ENCODE measurements around the gene CBL.
"Not testable (repeated sequence)": the region's sequence is repeated elsewhere in the genome, so short reads cannot be mapped to it uniquely, and the experiment has no call there.

Gene CBL

DNA sequence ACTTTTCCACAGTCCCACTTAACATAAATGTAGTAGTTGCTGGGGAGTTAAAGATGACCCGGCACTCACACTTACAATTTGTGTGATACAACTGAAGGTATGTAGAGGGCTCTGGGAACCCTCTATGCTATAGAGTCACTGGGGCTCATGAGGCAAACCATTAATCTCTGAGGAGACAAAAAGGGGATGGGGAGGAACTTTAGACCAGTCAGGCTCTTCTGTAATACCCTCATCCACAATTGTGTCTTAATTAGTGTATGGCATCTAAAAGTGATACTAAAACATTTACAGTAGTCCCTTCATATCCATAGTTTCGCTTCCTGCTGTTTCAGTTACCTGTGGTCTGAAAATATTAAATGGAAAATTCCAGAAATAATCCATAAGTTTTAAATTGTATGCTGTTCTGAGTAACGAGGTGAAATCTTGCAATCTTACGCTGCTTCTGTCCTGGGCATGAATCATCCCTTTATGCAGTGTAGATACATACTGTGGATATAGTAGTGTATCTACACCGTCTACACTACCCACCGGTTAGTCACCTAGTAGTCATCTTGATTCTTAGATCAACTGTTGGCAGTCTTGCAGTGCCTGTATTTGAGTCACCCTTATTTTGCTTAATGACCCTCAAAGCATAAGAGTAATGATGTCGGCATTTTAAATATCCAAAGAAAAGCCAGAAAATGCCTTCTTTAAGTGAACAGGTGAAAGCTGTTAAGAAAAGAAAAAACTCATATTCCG lies 12.2 kb downstream of the CBL start:
- DNase-seq (ENCODE audit: low read depth), result no peak

DNA sequence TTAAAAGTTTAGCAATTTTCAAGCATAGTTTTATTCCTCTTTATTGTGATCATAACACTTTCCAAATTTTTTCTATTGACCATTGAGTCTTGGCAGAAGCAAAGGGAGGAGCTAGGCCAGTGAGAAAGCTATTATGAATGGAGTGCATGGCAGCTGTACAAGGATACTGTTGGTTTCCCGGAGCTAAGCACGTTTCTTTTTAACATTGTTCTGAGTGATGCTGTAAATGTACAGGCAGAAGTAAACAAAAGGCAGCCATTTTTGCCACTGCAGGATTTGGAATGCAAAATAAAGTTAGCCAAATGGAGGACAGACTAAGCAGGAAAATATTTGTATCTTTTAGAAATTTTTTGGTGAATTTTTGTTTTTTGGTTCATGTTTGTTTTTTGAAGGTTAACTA lies 16.2 kb downstream of the CBL start:
- no peak for DNase-seq (ENCODE audit: low read depth)

DNA sequence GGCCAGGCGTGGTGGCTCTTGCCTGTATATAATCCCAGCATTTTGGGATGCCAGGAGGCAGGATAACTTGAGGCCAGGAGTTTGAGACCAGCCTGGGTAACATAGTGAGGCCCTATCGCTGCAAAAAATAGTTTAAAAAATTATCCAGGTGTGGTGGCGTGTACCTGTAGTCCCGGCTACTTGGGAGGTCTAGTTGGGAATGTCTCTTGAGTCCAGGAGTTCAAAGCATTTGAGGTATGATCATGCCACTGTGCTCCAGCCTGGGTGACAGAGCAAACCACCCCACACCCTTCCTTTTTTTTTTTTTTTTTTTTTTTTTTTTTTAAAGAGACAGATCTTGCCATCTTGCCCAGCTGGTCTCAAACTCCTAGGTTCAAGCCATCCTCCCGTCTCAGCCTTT lies 16.8 kb downstream of the CBL start:
- DNase-seq (ENCODE audit: low read depth), result no peak

DNA sequence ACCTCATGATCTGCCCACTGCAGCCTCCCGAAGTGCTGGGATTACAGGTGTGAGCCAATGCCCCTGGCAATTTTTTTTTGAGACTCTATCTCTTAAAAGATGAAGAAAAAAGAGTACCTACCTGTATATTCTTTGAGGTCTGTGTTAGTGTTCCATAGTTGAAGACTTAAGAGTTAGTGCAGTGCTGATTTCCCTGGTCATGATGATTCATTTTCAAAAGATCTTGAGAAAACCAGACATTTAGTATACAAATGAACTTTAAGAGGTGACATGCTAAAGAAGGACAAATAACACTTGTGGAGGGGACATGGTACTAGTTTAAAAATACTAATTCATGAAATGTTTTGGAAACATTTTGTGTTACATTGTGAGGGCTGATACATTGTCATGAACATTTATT lies 17.7 kb downstream of the CBL start:
- DNase-seq (ENCODE audit: low read depth), result no peak

DNA sequence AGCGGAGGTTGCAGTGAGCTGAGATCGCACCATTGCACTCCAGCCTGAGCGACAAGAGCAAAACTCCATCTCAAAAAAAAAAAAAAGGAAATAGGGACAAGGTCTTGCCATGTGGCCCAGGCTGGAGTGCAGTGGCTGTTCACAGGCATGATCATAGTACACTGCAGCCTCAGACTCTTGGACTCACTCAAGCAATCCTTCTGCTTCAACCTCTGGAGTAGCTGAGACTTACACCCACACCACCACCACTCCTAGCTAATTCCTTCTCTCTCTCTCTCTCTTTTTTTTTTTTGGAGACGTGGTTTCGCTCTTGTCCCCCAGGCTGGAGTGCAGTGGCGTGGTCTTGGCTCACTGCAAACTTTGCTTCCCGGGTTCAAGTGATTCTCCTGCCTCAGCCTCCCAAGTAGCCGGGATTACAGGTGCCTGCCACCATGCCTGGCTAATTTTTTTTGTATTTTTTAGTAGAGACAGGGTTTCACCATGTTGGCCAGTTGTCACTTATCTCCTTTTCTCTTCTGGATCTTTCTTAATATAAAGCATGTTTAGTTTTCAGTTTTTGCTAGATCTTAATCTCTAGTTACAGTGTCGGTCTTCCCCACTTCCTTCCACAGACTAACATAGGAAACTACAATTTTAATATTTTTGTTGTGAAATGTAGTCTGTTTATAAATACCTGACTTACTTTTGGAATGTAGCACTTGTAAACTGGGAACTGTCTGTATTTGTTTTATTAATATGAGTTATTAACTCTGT lies 22.6 kb downstream of the CBL start:
- not testable (repeated sequence) for DNase-seq (ENCODE audit: low read depth)

DNA sequence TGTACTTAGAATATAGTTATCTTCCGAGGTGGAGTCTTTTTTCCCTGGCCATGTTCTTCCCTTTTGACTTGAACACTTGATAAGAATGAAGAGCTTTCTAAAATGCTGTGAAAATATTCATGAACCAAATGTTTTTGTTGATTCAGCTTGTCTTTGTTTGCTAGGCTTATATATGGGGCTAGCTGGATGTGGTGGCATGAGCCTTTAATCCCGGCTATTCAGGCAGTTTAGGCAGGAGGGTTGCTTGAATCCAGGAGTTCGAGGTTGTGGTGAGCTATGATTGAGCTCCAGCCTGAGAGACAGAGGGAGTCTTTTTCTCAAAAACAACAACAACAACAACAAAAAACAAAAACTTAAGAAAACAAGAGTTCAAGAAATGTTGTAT lies 23.1 kb downstream of the CBL start:
- DNase-seq (ENCODE audit: low read depth), result no peak

DNA sequence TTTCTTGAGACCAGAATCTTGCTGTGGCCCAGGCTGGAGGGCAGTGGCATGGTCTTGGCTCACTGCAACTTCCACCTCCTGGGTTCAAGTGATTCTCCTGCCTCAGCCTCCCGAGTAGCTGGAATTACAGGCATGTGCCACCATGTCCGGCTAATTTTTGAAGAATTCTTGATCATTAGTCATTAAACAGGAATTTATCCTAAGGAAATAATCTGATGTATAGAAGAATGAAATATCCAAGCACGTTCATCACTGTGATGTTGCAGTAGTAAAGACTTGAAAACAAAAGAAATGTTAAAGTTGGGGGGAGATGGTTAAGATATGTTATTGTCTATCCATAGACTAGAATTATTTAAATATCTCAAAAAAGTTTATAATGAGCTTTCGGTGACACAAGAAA lies 23.6 kb downstream of the CBL start:
- no peak for DNase-seq (ENCODE audit: low read depth)

DNA sequence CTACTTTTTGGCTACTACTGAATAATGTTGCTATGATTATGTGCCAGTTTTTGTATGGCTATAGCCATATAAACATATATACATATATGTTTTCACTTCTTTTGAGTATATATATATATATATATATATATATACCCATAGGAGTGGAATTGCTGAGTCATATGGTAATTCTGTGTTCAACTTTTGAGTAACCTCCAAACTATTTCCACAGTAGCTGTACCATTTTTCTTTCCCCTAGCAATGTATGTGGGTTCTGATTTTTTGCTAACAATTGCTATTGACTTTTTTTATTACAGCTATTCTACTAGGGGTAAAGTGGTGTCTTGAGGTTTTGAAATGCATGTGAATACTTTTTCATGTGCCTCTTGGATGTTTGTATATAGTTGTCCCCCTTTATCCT lies 30.4 kb downstream of the CBL start:
- no peak for DNase-seq (ENCODE audit: low read depth)

DNA sequence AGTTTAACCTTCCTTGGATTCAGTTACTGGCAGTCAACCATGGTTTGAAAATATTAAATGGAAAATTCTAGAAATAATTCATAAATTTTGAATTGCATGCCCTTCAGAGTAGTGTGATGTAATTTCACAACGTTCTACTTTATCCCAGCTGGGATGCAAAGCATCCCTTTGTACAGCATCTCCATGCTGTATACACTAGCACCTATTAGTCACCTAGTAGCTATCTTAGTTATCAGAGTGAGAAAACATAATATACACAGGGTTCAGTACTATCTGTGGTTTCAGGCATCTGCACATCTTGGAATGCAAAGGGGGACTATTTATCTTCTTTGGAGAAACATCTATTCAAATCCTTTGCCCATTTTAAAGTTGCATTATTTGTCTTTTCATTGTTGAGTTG lies 30.8 kb downstream of the CBL start:
- no peak for DNase-seq (ENCODE audit: low read depth)

DNA sequence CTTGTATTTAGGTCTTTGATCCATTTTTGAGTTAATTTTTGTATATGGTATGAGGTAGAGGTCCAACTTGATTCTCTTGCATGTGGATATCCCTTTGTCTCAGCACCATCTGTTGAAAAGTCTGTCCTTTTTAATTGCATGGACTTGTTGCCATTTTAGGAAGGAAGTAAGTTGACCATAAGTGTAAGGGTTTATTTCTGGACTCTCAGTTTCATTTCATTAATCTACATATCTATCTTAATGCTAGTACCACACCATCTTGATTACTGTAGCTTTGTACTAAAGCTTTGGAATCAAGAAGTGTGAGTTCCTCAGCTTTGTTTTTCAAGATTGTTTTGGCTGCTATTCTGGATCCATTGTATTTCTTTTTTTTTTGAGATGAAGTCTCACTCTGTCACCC lies 31.4 kb downstream of the CBL start:
- DNase-seq (ENCODE audit: low read depth), result no peak

DNA sequence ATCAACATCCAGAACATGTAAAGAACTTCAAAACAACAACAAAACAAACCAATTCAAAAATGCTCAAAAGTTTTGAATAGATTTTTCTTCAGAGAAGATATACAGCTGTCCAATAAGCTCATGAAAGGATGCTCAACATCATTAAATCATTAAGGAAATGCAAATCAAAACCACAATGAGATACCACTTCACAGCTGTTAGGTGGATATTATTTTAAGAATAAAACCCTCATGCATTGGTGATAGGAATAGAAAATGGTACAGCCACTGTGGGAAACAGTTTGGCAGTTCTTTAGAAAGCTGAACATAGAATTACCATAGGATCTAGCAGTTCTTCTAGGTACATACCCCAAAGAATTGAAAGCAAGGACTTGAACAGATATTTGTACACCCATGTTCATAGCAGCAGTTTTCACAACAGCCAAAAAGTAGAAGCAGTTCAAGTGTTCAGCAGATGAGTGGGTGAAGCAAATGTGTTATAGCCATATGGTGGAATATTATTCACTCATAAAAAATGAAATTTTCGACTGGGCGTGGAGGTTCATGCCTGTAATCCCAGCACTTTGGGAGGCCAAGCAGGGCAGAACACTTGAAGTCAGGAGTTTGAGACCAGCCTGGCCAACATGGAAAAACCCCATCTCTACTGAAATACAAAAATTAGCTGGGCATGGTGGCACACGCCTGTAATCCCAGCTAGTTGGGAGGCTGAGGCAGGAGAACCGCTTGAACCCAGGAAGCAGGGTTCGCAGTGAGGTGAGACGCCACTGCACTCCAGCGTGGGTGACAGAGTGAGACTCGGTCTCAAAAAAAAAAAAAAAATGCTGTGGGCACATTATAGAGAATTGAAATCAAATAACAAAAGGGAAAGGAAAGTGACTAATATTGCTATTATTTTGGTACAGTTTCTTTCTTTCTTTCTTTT lies 42.9 kb downstream of the CBL start:
- DNase-seq (ENCODE audit: low read depth), result no peak

DNA sequence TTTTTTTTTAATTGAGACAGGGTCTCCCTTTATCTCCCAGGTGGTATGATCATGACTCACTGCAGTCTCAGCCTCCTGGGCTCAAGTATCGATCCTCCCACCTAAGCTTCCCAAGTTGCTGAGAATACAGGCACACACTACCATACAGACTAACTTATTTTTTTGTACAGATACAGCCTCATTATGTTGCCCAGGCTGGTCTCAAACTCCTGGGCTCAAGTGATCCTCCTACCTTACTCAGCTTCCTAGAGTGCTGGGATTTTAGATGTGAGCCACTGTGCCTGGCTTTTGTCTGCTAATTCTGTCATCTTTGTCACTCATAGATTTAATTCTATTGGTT lies 43.5 kb downstream of the CBL start:
- DNase-seq (ENCODE audit: low read depth), result no peak

DNA sequence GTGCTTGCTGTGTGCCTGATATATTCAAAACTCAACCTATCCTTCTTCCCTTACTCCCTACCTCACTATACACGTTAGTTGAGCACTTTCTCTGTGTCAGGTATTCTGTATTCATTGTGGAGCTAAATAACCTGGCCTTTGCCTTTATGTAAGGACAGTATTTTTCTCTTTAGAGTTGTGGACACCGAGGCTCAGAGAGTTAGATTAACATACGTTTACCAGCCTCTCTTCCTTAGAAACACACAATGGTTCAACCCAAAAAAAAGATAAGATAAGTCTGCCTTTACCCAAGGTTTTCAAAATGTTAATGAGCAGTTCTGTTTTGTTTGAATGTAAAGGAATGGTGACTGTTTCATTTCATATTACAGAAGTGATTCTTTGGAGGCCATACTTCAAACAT lies 45.0 kb downstream of the CBL start:
- no peak for DNase-seq (ENCODE audit: low read depth)

DNA sequence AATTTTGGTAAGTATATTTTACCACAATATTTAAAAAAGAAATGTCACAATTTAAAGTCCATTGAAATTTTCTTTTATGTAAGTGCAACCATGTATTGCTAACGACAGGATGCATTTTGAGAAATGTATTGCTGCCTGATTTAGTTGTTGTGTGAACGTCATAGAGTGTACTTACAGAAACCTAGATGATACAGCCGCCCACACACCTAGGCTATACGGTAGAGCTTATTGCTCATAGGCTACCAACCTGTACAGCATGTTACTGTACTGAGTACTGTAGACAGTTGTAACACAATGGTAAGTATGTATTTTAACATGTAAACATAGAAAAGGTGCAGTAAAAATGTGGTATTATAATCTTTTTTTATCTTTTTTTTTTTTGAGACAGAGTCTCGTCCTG lies 48.1 kb downstream of the CBL start:
- no peak for DNase-seq (ENCODE audit: low read depth)

DNA sequence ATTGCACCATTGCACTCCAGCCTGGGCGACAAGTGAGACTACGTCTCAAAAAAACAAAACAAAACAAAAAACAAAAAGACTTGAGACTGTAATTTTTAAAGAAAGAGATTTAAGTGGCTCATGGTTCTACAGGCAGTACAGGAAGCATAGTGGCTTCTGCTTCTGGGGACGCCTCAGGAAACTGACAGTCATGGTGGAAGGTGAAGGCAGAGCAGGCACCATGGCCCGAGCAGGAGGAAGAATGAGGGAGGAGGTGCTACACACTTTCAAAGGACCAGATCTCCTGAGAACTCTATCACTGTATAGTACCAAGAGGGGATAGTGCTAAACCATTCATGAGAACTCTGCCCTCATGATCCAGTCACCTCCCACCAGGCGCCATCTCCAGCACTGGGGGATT lies 52.0 kb downstream of the CBL start:
- no peak for DNase-seq (ENCODE audit: low read depth)

DNA sequence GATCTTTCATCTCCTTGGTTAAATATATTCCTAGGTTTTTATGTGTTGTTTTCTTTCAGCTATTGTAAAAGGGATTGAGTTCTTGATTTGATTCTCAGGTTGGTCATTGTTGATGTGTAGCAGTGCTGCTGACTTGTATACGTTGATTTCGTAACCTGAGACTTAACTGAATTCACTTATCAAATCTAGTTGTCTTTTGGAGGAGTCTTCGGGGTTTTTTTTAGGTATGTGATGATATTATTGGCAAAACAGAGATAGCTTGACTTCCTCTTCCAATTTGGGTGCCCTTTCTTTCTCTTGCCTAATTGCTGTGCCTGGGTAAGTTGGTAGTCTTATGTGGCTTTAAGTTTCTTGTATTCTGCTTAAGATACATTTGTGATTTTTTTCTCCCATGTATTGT lies 52.8 kb downstream of the CBL start:
- DNase-seq (ENCODE audit: low read depth), result no peak

DNA sequence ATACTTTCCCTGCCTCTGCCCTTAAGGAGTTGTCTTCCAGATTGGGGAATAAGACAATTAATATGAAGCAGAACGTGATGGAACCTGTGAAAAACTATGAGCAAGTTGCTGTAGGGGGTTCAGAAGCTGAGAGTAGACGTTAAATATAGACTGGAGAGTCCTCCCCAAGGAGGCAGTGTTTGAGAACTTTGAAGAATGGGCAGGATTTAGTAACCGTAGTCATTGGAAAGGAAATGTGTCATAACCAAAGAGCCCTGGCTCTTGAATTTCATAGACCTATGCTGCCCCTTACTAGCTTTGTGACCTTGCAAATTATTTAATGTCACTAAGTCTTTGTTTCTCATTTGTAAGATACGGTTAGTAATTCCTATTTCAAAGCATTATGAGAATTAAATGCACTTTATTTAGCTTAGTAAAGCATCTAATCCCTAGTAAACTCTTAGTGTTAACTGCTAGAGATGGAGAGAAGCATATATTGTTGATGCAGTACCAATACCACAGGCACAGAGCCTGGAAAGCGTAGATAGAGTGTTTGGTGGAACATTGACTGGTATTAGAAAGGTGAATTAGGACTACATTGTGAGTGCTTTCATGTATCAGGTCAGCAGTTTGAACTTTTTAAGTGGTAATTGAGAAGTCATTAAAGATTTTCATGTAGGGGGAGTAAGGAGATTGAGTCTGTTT lies 56.7 kb downstream of the CBL start:
- no peak for DNase-seq (ENCODE audit: low read depth)

DNA sequence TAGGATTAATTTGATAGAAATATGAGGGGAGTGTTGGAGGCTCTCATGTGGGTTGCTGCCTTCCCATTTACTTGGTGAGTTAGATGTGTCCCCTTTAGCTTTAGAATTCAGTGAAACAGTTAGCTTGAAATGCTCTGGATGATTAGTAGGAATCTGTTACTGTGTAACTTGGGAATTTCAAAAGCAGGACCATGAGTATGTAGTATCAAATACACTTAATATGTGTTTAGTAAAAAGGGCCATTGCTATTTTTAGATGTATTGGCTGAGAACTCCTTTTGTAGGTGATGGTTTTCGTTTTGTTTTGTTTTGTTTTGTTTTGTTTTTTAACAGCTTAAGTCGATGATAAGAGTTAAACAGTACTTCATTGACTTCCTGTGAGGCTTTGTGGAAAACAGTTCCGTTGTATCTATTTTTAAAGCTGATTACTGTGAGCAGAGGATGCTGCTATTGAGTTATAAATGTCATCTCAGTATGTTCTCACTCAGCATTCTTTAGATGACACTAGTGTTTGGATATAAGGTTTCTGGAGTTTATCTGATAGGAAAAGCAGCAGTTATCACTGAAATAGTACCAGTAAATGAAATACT lies 57.3 kb downstream of the CBL start:
- no peak for DNase-seq (ENCODE audit: low read depth)

DNA sequence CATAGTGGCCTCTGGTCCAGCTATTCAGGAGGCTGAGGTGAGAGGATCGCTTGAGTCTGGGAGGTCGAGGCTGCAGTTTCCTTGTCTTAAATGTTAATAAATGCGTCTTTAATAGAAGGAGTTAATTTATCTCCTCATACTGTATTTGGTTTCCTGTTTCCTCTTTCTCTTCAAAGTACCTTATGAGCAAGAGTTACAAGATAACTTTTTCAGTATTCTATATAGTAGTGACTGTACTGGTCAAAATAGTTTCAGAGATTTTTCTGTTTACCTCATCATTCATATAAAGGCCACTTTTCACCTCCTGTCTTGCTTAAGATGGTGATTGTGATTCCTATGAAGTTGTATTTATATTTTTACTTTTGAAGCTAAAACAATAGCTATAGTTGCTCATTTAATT lies 59.9 kb downstream of the CBL start:
- no peak for DNase-seq (ENCODE audit: low read depth)

DNA sequence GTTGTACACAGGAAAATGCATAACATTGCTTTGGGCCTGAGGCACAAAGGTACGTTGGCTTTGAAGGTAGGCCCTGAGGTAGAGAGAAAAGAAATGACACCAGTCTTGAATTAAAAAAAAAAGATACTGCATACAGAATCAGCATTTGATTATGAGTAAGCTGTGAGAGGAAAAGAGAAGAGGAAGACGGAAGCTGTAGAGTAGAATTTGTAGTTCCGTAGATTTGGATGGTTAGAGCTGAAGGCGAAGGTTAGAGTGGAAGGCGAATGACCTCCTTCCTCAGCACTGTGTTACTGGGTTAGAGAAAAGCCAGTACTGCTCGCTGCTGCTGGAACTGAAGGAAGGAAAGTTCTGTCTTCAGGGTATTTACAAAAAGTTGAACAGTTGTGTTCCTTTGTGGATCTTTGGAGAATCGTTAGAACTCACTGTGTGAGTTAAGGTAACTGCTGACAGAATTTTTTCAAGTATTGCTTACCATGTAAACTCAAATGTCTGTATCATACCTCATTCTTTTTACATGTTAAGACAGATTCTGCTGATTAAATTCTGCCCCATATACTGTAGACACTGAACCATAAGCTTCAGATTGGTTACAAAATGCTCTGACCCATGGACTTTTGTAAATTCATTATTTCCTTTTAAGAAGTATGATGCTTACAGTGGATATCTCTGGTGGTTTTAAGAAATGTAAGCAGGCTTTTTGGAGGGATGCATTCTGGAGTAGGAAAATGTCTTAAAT lies 60.5 kb downstream of the CBL start:
- no peak for DNase-seq (ENCODE audit: low read depth)

DNA sequence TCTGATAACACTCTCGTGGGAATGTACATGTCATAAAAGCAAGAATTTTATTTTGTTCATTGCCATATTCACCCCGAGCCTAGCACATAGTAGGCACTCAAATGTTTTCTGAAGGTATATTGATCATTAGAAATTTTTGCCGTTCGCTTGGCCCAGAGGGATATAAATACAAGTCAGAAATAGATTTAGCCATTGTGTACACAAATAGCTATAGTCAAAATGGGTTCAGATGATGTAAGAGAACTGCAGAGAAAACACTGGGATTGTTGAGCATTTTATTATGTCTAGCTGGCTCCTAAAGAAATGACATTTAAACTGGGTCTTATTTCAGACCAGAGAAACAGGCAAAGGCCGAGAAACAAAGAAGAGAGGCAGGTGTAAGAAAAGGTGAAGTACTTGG lies 61.5 kb downstream of the CBL start:
- no peak for DNase-seq (ENCODE audit: low read depth)

Measured in activated gamma-delta T cell treated with anti-CD3 and anti-CD28 coated beads, Interleukin-2, amount 50 U/mL, for 16 hours (primary cell).